K562 (cell line): ENCODE results near the gene ACAD10. TPM values are rescaled to one million over a fixed set of nuclear protein-coding genes. Genes with fewer than 3 reads are reported as not detected.

Experiments used
- ATAC-seq: fragments of 200-7000 bp; cut with Tn5 transposase; 3 replicates; pipeline ENCODE4 v1.9.1; 2020; ENCODE audit warnings: moderate library complexity
- BruUV-seq: library from RNA; stranded (reverse); fragments of 400-500 nt; replicated peaks from 2 replicates; lab custom pipeline; 2021; lab: Mats Ljungman, UMichigan
- CTCF ChIA-PET: fragments of 300-600 bp; formaldehyde crosslinking; extraction: SDS; loops from one replicate; lab custom pipeline; 2021; ENCODE audit warnings: low intra/inter-chr PET ratio; lab: Yijun Ruan, JAX
- POLR2A ChIA-PET: fragments of 300-600, 350-650 bp; sonication (Branson Sonifier 250); formaldehyde crosslinking; extraction: SDS; loops from one replicate; lab custom pipeline; 2021; ENCODE audit warnings: antibody characterized with exemption, inconsistent platforms; lab: Yijun Ruan, JAX
- DNase-seq, 4 experiments: peaks; one replicate each; pipeline versions ENCODE4 v3.0.0 to v3.0.0-alpha.2; 2011 to 2018; ENCODE audit warnings: low spot score in 3 of 4, mixed read lengths in 3 of 4; ENCODE audit errors: extremely low read depth in 1 of 4
- FAIRE-seq: peaks from 2 replicates; lab custom pipeline; 2011; peaks lifted over from hg19 to GRCh38; lab: Jason Lieb, UNC
- H2AFZ ChIP-seq: 2 replicates; pipeline ENCODE4 v1.6.0; 2011; ENCODE audit warnings: low read depth, low read length, control low read depth, inconsistent platforms
- H3K27ac ChIP-seq: fragments of 200-600 bp; 3 replicates; pipeline ENCODE4 v1.8.0; 2011; ENCODE audit warnings: low read depth, mild to moderate bottlenecking, control low read depth, inconsistent platforms, low read length, moderate library complexity, mixed read lengths; ENCODE audit errors: extremely low read depth
- H3K27me3 ChIP-seq, 2 experiments: fragments of 300-600 bp in 1 of 2; 2 replicates in 1 of 2; 3 replicates in 1 of 2; pipeline versions ENCODE4 v1.6.0 to v1.8.0; 2011; ENCODE audit warnings: inconsistent platforms in 2 of 2, low read length in 2 of 2, mild to moderate bottlenecking in 1 of 2, mixed read lengths in 1 of 2, moderate library complexity in 1 of 2; ENCODE audit not compliant: control insufficient read depth in 2 of 2, insufficient read depth in 2 of 2
- H3K36me3 ChIP-seq: fragments of 300-600 bp; 3 replicates; pipeline ENCODE4 v1.8.0; 2011; ENCODE audit warnings: mild to moderate bottlenecking, low read length, inconsistent platforms; ENCODE audit not compliant: control insufficient read depth, insufficient read depth
- H3K4me1 ChIP-seq, 2 experiments: fragments of 200-600 bp in 1 of 2; replicated peaks in 1 of 2; 2 replicates in 1 of 2; 3 replicates in 1 of 2; pipeline versions ENCODE4 v1.5.1 to v1.8.0; 2011; ENCODE audit warnings: inconsistent platforms in 2 of 2, low read length in 2 of 2, mild to moderate bottlenecking in 1 of 2, mixed read lengths in 1 of 2, moderate library complexity in 1 of 2; ENCODE audit not compliant: control insufficient read depth in 2 of 2, insufficient read depth in 2 of 2
- H3K4me2 ChIP-seq: 2 replicates; pipeline ENCODE4 v1.6.1; 2011; ENCODE audit warnings: low read length, control low read depth, inconsistent platforms, mixed read lengths; ENCODE audit not compliant: insufficient read depth
- H3K4me3 ChIP-seq: fragments of 200-600 bp; sonication (generic), shearing (Covaris generic); 2 replicates; pipeline ENCODE4 v1.5.1; 2016; ENCODE audit warnings: control low read depth, inconsistent platforms
- H3K79me2 ChIP-seq: fragments of 200-600 bp; 3 replicates; pipeline ENCODE4 v1.8.0; 2011; ENCODE audit warnings: low read length, inconsistent platforms; ENCODE audit not compliant: control insufficient read depth, insufficient read depth
- H3K9ac ChIP-seq, 2 experiments: 2 replicates each; pipeline versions ENCODE4 v1.6.0 to v1.6.1; 2011; ENCODE audit warnings: low read depth in 2 of 2, low read length in 2 of 2, control low read depth in 1 of 2, inconsistent platforms in 1 of 2, mild to moderate bottlenecking in 1 of 2, mixed read lengths in 1 of 2; ENCODE audit not compliant: insufficient read depth in 1 of 2
- H3K9me1 ChIP-seq: one replicate; pipeline ENCODE4 v1.6.0; 2011; ENCODE audit warnings: inconsistent platforms, mild to moderate bottlenecking, low read length, moderate library complexity; ENCODE audit not compliant: control insufficient read depth, insufficient read depth
- H3K9me3 ChIP-seq: replicated peaks from 2 replicates; pipeline ENCODE4 v1.5.1; 2011; ENCODE audit warnings: low read depth, low read length, inconsistent platforms; ENCODE audit not compliant: control insufficient read depth, insufficient read depth
- H4K20me1 ChIP-seq: replicated peaks from 2 replicates; pipeline ENCODE4 v1.6.1; 2011; ENCODE audit warnings: low read length, inconsistent platforms, mixed read lengths; ENCODE audit not compliant: control insufficient read depth, insufficient read depth
- CREB3 ChIP-seq: fragments of 450-650 bp; conservative IDR thresholded peaks from 2 replicates; pipeline ENCODE4 v1.6.1; 2016; ENCODE audit warnings: missing genetic modification characterization, low read depth, mild to moderate bottlenecking, missing compliant biosample characterization, moderate library complexity
- DNMT1 ChIP-seq: fragments of 450-650 bp; IDR thresholded peaks from 2 replicates; pipeline ENCODE4 v1.6.1; 2016; ENCODE audit warnings: antibody characterized with exemption, mild to moderate bottlenecking
- DPF2 ChIP-seq: fragments of 450-650 bp; IDR thresholded peaks from 2 replicates; pipeline ENCODE4 v1.6.1; 2016
- ERF ChIP-seq: fragments of 450-650 bp; formaldehyde crosslinking; IDR thresholded peaks from 2 replicates; pipeline ENCODE4 v1.4.0; 2020; ENCODE audit warnings: mild to moderate bottlenecking, mixed read lengths
- HCFC1 ChIP-seq: IDR thresholded peaks from 2 replicates; pipeline ENCODE4 v1.6.1; 2012; ENCODE audit warnings: low read depth, low read length, improper control_type of control experiment
- IRF2 ChIP-seq: sonication (generic); formaldehyde crosslinking; IDR thresholded peaks from 2 replicates; pipeline ENCODE4 v1.8.1; 2022; ENCODE audit warnings: mild to moderate bottlenecking, missing genetic modification reagents
- NCOA2 ChIP-seq, 2 experiments: fragments of 450-650 bp; IDR thresholded peaks; 2 replicates each; pipeline ENCODE4 v1.6.1; 2018; ENCODE audit warnings: mild to moderate bottlenecking in 2 of 2, moderate library complexity in 1 of 2; ENCODE audit not compliant: partially characterized antibody in 2 of 2
- NR2C2 ChIP-seq, 2 experiments: fragments of 200-800 bp in 1 of 2; sonication (Bioruptor generic) in 1 of 2; sonication (generic) in 1 of 2; formaldehyde crosslinking in 1 of 2; IDR thresholded peaks; 2 replicates each; pipeline versions ENCODE4 v1.6.1 to v1.8.0; 2016 to 2022; ENCODE audit warnings: mild to moderate bottlenecking in 1 of 2, missing compliant biosample characterization in 1 of 2, missing genetic modification characterization in 1 of 2, missing genetic modification reagents in 1 of 2
- NR3C1 ChIP-seq: sonication (generic); formaldehyde crosslinking; IDR thresholded peaks from 2 replicates; pipeline ENCODE4 v1.8.1; 2022; ENCODE audit warnings: missing genetic modification reagents
- POLR3A ChIP-seq: IDR thresholded peaks from 2 replicates; pipeline ENCODE4 v1.6.1; 2011; ENCODE audit warnings: borderline replicate concordance, mild to moderate bottlenecking, moderate library complexity; ENCODE audit not compliant: insufficient read length, insufficient read depth; ENCODE audit errors: extremely low read depth
- RCOR1 ChIP-seq, 2 experiments: IDR thresholded peaks; 2 replicates each; pipeline ENCODE4 v1.6.1; 2012; ENCODE audit warnings: low read depth in 2 of 2, low read length in 2 of 2, borderline replicate concordance in 1 of 2, improper control_type of control experiment in 1 of 2
- TARDBP ChIP-seq: fragments of 450-650 bp; IDR thresholded peaks from 2 replicates; pipeline ENCODE4 v1.6.1; 2016
- ZKSCAN1 ChIP-seq: fragments of 150-350 bp; IDR thresholded peaks from 2 replicates; pipeline ENCODE4 v1.6.1; 2016; ENCODE audit warnings: low read depth, low read length
- ZNF589 ChIP-seq: fragments of 200-800 bp; sonication (Bioruptor generic); IDR thresholded peaks from 2 replicates; pipeline ENCODE4 v1.6.1; 2016; ENCODE audit warnings: low read depth, missing genetic modification characterization, missing compliant biosample characterization
- WGBS: fragments of 100-300 bp; shearing (Covaris generic); methylation state at CpG from one replicate; pipeline ENCODE4 v1.1.6; 2016; ENCODE audit warnings: low coverage, mixed read lengths; ENCODE audit not compliant: insufficient coverage; ENCODE audit errors: missing lambda C conversion rate; 5-methylcytosine and 5-hydroxymethylcytosine counted together
- in situ Hi-C: fragments of 300-500 bp; cut with MboI; formaldehyde crosslinking; loops from 4 replicates; pipeline ENCODE4 v1.15.0; 2018; ENCODE audit warnings: inconsistent platforms, mixed read lengths
- intact Hi-C: fragments of 100-400 bp; cut with micrococcal nuclease; formaldehyde crosslinking; loops from 2 replicates; pipeline ENCODE4 v1.14.2; 2022
- polyA plus RNA-seq, 8 experiments: library from polyadenylated mRNA; depleted of rRNA in 4 of 8; stranded (reverse) in 5 of 8; unstranded in 3 of 8; fragments of >200 nt; fragmentation: Nextera tagmentation in 2 of 8; fragmentation: Illumina TruSeq in 1 of 8; extraction: Ambion mirVana in 2 of 8; extraction: Trizol in 1 of 8; gene quantifications; 2 replicates each; pipeline versions ENCODE4 v1.2.1 to v1.2.3, GENCODE V29; 2011 to 2014; ENCODE audit warnings: inconsistent platforms in 1 of 8, missing spikeins in 1 of 8
- total RNA-seq, 7 experiments: library from RNA; depleted of rRNA in 6 of 7; stranded (reverse); fragments of >200 nt in 6 of 7; fragmentation: Illumina TruSeq in 2 of 7; extraction: Trizol in 2 of 7; gene quantifications; 2 replicates each; pipeline versions ENCODE4 v1.2.1 to v1.2.3, GENCODE V29; 2011 to 2021; ENCODE audit warnings: low replicate concordance in 1 of 7
- TF ChIP-seq, protein P1 (sequence below): IDR thresholded peaks from 2 replicates; pipeline ENCODE4 v1.6.1; 2011; ENCODE audit not compliant: insufficient read length; ENCODE audit errors: extremely low read depth
- TF ChIP-seq, protein P2 (sequence below): fragments of 450-650 bp; IDR thresholded peaks from 2 replicates; pipeline ENCODE4 v1.6.1; 2016
- TF ChIP-seq, protein P3 (sequence below): sonication (generic); formaldehyde crosslinking; IDR thresholded peaks from 2 replicates; pipeline ENCODE4 v1.8.0; 2022; ENCODE audit warnings: missing genetic modification reagents, mild to moderate bottlenecking, moderate library complexity, borderline replicate concordance
- TF ChIP-seq, protein P4 (sequence below): fragments of 450-650 bp; formaldehyde crosslinking; IDR thresholded peaks from 2 replicates; pipeline ENCODE4 v1.4.0; 2020; ENCODE audit warnings: mild to moderate bottlenecking

ACAD10 gene
- total and polyA plus RNA-seq, 9 of the 15 experiments (the other 6 are each of a cell fraction or from before 2014, with no cell fraction given): 2.3 to 19.2 (median 12.0) TPM

- POLR2A ChIA-PET: interaction anchor here (1.3 to 1.8 kb wide), 3 partner anchors 8 to 16 kb away, joined by 3 to 6 read pairs (median 5); partner anchors contain the start of genes ACAD10 and BRAP
- Histone ChIP-seq H3K9me3 (no peaks in the 10 kb centered on the region), H3K79me2 (no peaks in the 10 kb centered on the region), H3K9ac (peak overlapping the region in 1 of 2 experiments; percentile 73; a peak in 1 of 4 replicates), H4K20me1 (no peaks in the 10 kb centered on the region), H3K4me3 (no peak overlapping the region), H3K36me3 (peaks cover 18% of the 10 kb centered on the region; the same call in 2 of the 3 replicates), H3K27ac (no peak overlapping the region), H3K4me2 (no peak overlapping the region), H3K9me1 (no peaks in the 10 kb centered on the region), H2AFZ (no peak overlapping the region), H3K27me3 (no peaks in the 10 kb centered on the region), H3K4me1 (peaks cover 0 to 4% of the 10 kb centered on the region in 2 experiments; a peak in 3 of 5 replicates)
- FAIRE-seq (no peak), ATAC-seq (no peak), DNase-seq (no peak)
- WGBS: 65% methylated on average over 5 of the region's 5 CpGs
- in situ Hi-C loops (no loop called here), intact Hi-C loops (no loop called here)
- TF ChIP-seq NR2C2 (CRISPR knock-in tag; IDR thresholded peaks at IDR 0.05) (no peak), NR2C2 (tag; IDR thresholded peaks at IDR 0.05) (no peak), NCOA2 (IDR thresholded peaks at IDR 0.05; ENCODE audit: partially characterized antibody in 2 of 2) (no peak), CREB3 (tag) (no peak), RCOR1 (IDR thresholded peaks at IDR 0.05; ENCODE audit: borderline replicate concordance in 1 of 2, low read depth in 2 of 2, low read length in 2 of 2) (no peak), ERF (CRISPR knock-in tag) (no peak), IRF2 (CRISPR knock-in tag) (no peak), NR3C1 (CRISPR knock-in tag) (no peak), TARDBP (no peak), POLR3A (no peak), HCFC1 (no peak), ZNF589 (CRISPR knock-in tag) (no peak), DPF2 (no peak), ZKSCAN1 (no peak), DNMT1 (no peak)
- TF ChIP-seq, protein P1, sequence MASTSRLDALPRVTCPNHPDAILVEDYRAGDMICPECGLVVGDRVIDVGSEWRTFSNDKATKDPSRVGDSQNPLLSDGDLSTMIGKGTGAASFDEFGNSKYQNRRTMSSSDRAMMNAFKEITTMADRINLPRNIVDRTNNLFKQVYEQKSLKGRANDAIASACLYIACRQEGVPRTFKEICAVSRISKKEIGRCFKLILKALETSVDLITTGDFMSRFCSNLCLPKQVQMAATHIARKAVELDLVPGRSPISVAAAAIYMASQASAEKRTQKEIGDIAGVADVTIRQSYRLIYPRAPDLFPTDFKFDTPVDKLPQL: no peak
- TF ChIP-seq, protein P2, sequence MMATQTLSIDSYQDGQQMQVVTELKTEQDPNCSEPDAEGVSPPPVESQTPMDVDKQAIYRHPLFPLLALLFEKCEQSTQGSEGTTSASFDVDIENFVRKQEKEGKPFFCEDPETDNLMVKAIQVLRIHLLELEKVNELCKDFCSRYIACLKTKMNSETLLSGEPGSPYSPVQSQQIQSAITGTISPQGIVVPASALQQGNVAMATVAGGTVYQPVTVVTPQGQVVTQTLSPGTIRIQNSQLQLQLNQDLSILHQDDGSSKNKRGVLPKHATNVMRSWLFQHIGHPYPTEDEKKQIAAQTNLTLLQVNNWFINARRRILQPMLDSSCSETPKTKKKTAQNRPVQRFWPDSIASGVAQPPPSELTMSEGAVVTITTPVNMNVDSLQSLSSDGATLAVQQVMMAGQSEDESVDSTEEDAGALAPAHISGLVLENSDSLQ: no peak
- TF ChIP-seq, protein P3, sequence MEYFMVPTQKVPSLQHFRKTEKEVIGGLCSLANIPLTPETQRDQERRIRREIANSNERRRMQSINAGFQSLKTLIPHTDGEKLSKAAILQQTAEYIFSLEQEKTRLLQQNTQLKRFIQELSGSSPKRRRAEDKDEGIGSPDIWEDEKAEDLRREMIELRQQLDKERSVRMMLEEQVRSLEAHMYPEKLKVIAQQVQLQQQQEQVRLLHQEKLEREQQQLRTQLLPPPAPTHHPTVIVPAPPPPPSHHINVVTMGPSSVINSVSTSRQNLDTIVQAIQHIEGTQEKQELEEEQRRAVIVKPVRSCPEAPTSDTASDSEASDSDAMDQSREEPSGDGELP (CRISPR knock-in tag): no peak
- TF ChIP-seq, protein P4, sequence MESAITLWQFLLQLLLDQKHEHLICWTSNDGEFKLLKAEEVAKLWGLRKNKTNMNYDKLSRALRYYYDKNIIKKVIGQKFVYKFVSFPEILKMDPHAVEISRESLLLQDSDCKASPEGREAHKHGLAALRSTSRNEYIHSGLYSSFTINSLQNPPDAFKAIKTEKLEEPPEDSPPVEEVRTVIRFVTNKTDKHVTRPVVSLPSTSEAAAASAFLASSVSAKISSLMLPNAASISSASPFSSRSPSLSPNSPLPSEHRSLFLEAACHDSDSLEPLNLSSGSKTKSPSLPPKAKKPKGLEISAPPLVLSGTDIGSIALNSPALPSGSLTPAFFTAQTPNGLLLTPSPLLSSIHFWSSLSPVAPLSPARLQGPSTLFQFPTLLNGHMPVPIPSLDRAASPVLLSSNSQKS (CRISPR knock-in tag): no peak
- CTCF ChIA-PET: no interaction called here
- BruUV-seq: no TSS peak
Measured at GRCh38 chr12:111693818-111694217, 8.0 kb downstream of the ACAD10 start.
